Measurements from ENCODE around the gene GOLGA3. TPM values are rescaled to one million over a fixed set of nuclear protein-coding genes. Genes with fewer than 3 reads are reported as not detected.
"Not testable (repeated sequence)": the region's sequence is repeated elsewhere in the genome, so short reads cannot be mapped to it uniquely, and the experiment has no call there.

The GOLGA3 gene
- total RNA-seq, 1 experiment from 2014 or later = 94.9 TPM

- no peaks in the 10 kb centered on the region for H3K9me3 Mint-ChIP-seq (ENCODE audit: unreplicated experiment)
- H3K36me3 Mint-ChIP-seq (ENCODE audit: insufficient read depth, unreplicated experiment) = peaks cover 82% of the 10 kb centered on the region
- H3K27ac Mint-ChIP-seq (ENCODE audit: low read depth, unreplicated experiment) = no peak overlapping the region
- no peak overlapping the region for H3K4me3 Mint-ChIP-seq (ENCODE audit: unreplicated experiment)
- CTCF ChIA-PET = no interaction called here
- H3K4me1 Mint-ChIP-seq (ENCODE audit: insufficient read depth, unreplicated experiment) = no peaks in the 10 kb centered on the region
- intact Hi-C loops (cut with micrococcal nuclease) = no loop called here
- no peak for TF ChIP-seq CTCF (IDR thresholded peaks at IDR 0.05; ENCODE audit: unreplicated experiment)
- DNase-seq (ENCODE audit: unreplicated experiment) = peak; percentile 33
- POLR2A ChIA-PET = no interaction called here
- no peaks in the 10 kb centered on the region for H3K27me3 Mint-ChIP-seq (ENCODE audit: insufficient read depth, unreplicated experiment)
- no TSS peak for BruUV-seq (replicated peaks)
These were observed 37.7 kb upstream of the GOLGA3 start for GRCh38 chr12:132866251-132866828.

- intact Hi-C loops (cut with micrococcal nuclease) = no loop called here
- Mint-ChIP-seq H3K27me3 (ENCODE audit: insufficient read depth, unreplicated experiment) (no peaks in the 10 kb centered on the region), H3K4me3 (ENCODE audit: unreplicated experiment) (no peak overlapping the region), H3K36me3 (ENCODE audit: insufficient read depth, unreplicated experiment) (peaks cover 66% of the 10 kb centered on the region), H3K9me3 (ENCODE audit: unreplicated experiment) (no peaks in the 10 kb centered on the region), H3K27ac (ENCODE audit: low read depth, unreplicated experiment) (no peak overlapping the region), H3K4me1 (ENCODE audit: insufficient read depth, unreplicated experiment) (no peaks in the 10 kb centered on the region)
- no TSS peak for BruUV-seq (replicated peaks)
- POLR2A ChIA-PET = no interaction called here
- CTCF ChIA-PET = no interaction called here
- DNase-seq (ENCODE audit: unreplicated experiment) = no peak
- no peak for TF ChIP-seq CTCF (IDR thresholded peaks at IDR 0.05; ENCODE audit: unreplicated experiment)
These were observed 32.9 kb upstream of the GOLGA3 start for GRCh38 chr12:132861558-132861957.

GRCh38 chr12:132858718-132859266 is 30.1 kb upstream of the GOLGA3 start:
- no peak for TF ChIP-seq CTCF (IDR thresholded peaks at IDR 0.05; ENCODE audit: unreplicated experiment)
- H3K4me1 Mint-ChIP-seq (ENCODE audit: insufficient read depth, unreplicated experiment) = no peaks in the 10 kb centered on the region
- H3K27ac Mint-ChIP-seq (ENCODE audit: low read depth, unreplicated experiment) = no peak overlapping the region
- H3K9me3 Mint-ChIP-seq (ENCODE audit: unreplicated experiment) = no peaks in the 10 kb centered on the region
- no peaks in the 10 kb centered on the region for H3K27me3 Mint-ChIP-seq (ENCODE audit: insufficient read depth, unreplicated experiment)
- peaks cover 68% of the 10 kb centered on the region for H3K36me3 Mint-ChIP-seq (ENCODE audit: insufficient read depth, unreplicated experiment)
- intact Hi-C loops (cut with micrococcal nuclease) = no loop called here
- DNase-seq (ENCODE audit: unreplicated experiment) = no peak
- ChIA-PET POLR2A (no interaction called here), CTCF (no interaction called here)
- no peak overlapping the region for H3K4me3 Mint-ChIP-seq (ENCODE audit: unreplicated experiment)
- BruUV-seq (replicated peaks) = no TSS peak

- CTCF ChIA-PET; POLR2A ChIA-PET; intact Hi-C loops (cut with micrococcal nuclease): not testable (repeated sequence)
These were observed 28.4 kb upstream of the GOLGA3 start for GRCh38 chr12:132857019-132857418.

GRCh38 chr12:132856581-132856980 is 27.9 kb upstream of the GOLGA3 start:
- Mint-ChIP-seq H3K4me1 (ENCODE audit: insufficient read depth, unreplicated experiment) (no peaks in the 10 kb centered on the region), H3K4me3 (ENCODE audit: unreplicated experiment) (no peak overlapping the region), H3K36me3 (ENCODE audit: insufficient read depth, unreplicated experiment) (peaks cover 77% of the 10 kb centered on the region), H3K9me3 (ENCODE audit: unreplicated experiment) (no peaks in the 10 kb centered on the region), H3K27me3 (ENCODE audit: insufficient read depth, unreplicated experiment) (no peaks in the 10 kb centered on the region), H3K27ac (ENCODE audit: low read depth, unreplicated experiment) (no peak overlapping the region)
- no peak for TF ChIP-seq CTCF (IDR thresholded peaks at IDR 0.05; ENCODE audit: unreplicated experiment)
- intact Hi-C loops (cut with micrococcal nuclease) = no loop called here
- CTCF ChIA-PET = no interaction called here
- DNase-seq (ENCODE audit: unreplicated experiment) = no peak
- BruUV-seq (replicated peaks) = no TSS peak
- POLR2A ChIA-PET = no interaction called here

More at GRCh38 chr12:132857019-132857418, 28.4 kb upstream of the GOLGA3 start:
- not testable (repeated sequence) for BruUV-seq (replicated peaks); H3K4me1 Mint-ChIP-seq (ENCODE audit: insufficient read depth, unreplicated experiment); H3K27ac Mint-ChIP-seq (ENCODE audit: low read depth, unreplicated experiment); H3K4me3 Mint-ChIP-seq (ENCODE audit: unreplicated experiment); DNase-seq (ENCODE audit: unreplicated experiment); H3K9me3 Mint-ChIP-seq (ENCODE audit: unreplicated experiment); H3K27me3 Mint-ChIP-seq (ENCODE audit: insufficient read depth, unreplicated experiment)
- peaks cover 77% of the 10 kb centered on the region for H3K36me3 Mint-ChIP-seq (ENCODE audit: insufficient read depth, unreplicated experiment)

- CTCF ChIA-PET; H3K27ac Mint-ChIP-seq (ENCODE audit: low read depth, unreplicated experiment); POLR2A ChIA-PET; H3K27me3 Mint-ChIP-seq (ENCODE audit: insufficient read depth, unreplicated experiment); DNase-seq (ENCODE audit: unreplicated experiment); intact Hi-C loops (cut with micrococcal nuclease); H3K4me1 Mint-ChIP-seq (ENCODE audit: insufficient read depth, unreplicated experiment); H3K4me3 Mint-ChIP-seq (ENCODE audit: unreplicated experiment); H3K9me3 Mint-ChIP-seq (ENCODE audit: unreplicated experiment): not testable (repeated sequence)
- peaks cover 67% of the 10 kb centered on the region for H3K36me3 Mint-ChIP-seq (ENCODE audit: insufficient read depth, unreplicated experiment)
- TSS peak; percentile 14 for BruUV-seq (replicated peaks)
These were observed 26.5 kb upstream of the GOLGA3 start for GRCh38 chr12:132855211-132855610.

Data from MCF 10A (cell line).